Kidney (tissue), 14 donors: ENCODE measurements around the gene MPRIP. TPM values are rescaled to one million over a fixed set of nuclear protein-coding genes. Genes with fewer than 3 reads are reported as not detected.

Source experiments
- DNase-seq, 5 donors: peaks; one replicate each; pipeline ENCODE4 v3.0.0-alpha.2; 2013 to 2020
- FAIRE-seq: peaks from 2 replicates; lab custom pipeline; 2012; peaks lifted over from hg19 to GRCh38; lab: Jason Lieb, UNC
- H3K27ac ChIP-seq, 2 donors: one replicate each; pipeline ENCODE4 v1.7.0; 2013; ENCODE audit warnings: low read depth in 2 of 2, low read length in 2 of 2, inconsistent platforms in 1 of 2
- H3K27me3 ChIP-seq: one replicate; pipeline ENCODE4 v1.7.1; 2013; ENCODE audit warnings: low read length, inconsistent platforms; ENCODE audit not compliant: control insufficient read depth, insufficient read depth
- H3K36me3 ChIP-seq, 3 donors: one replicate each; pipeline versions ENCODE4 v1.7.0 to v1.7.1; 2013; ENCODE audit warnings: low read length in 3 of 3, control low read depth in 1 of 3, inconsistent platforms in 1 of 3; ENCODE audit not compliant: insufficient read depth in 3 of 3, control insufficient read depth in 2 of 3
- H3K4me1 ChIP-seq, 3 donors: one replicate each; pipeline versions ENCODE4 v1.7.0 to v1.7.1; 2013; ENCODE audit warnings: low read length in 3 of 3, inconsistent platforms in 1 of 3, low read depth in 1 of 3; ENCODE audit not compliant: control insufficient read depth in 2 of 3, insufficient read depth in 2 of 3
- H3K4me3 ChIP-seq, 3 donors: one replicate each; pipeline versions ENCODE4 v1.7.0 to v1.8.1; 2013; ENCODE audit warnings: low read length in 3 of 3, control low read depth in 1 of 3, inconsistent platforms in 1 of 3
- H3K9ac ChIP-seq, 3 donors: one replicate each; pipeline versions ENCODE4 v1.7.0 to v1.7.1; 2013; ENCODE audit warnings: low read length in 3 of 3, control low read depth in 1 of 3, inconsistent platforms in 1 of 3
- H3K9me3 ChIP-seq, 3 donors: one replicate each; pipeline versions ENCODE4 v1.7.0 to v1.7.1; 2013; ENCODE audit warnings: low read length in 3 of 3, control low read depth in 1 of 3, inconsistent platforms in 1 of 3; ENCODE audit not compliant: control insufficient read depth in 2 of 3, insufficient read depth in 1 of 3
- intact Hi-C: fragments of 100-400 bp; cut with DNase I; formaldehyde crosslinking; loops from one replicate; pipeline ENCODE4 v1.11.1; 2022
- polyA plus RNA-seq: library from polyadenylated mRNA; stranded (reverse); fragments of 350-450 nt; fragmentation: Illumina TruSeq; extraction: RNeasy Lipid Tissue Mini Kit (QIAGEN cat#74804); gene quantifications from one replicate; pipeline ENCODE4 v1.2.3, GENCODE V29; 2014; ENCODE audit warnings: low read depth, low replicate concordance; ENCODE audit not compliant: insufficient read depth
- total RNA-seq: library from RNA; stranded (reverse); fragmentation: NEBNext Ultra II Directional; extraction: Animal tissue kit (Norgen Biotek cat#: 25700); gene quantifications from one replicate; pipeline ENCODE4 v1.2.1, GENCODE V29; 2021
- TF ChIP-seq, protein P1 (sequence below): IDR thresholded peaks from 3 replicates; pipeline ENCODE4 v1.5.1; 2012; ENCODE audit warnings: mild to moderate bottlenecking, moderate library complexity, borderline replicate concordance; ENCODE audit not compliant: insufficient read depth; ENCODE audit errors: extremely low read depth
- donor health status: control.
- donor health status: control.
- donor health status: control.
- donor health status: control.
- donor health status: control.
- donor health status: DM: yes; HTN: yes; CAD: no.
- donor health status: Normal renal cell carcinoma (clear cell type).

The MPRIP gene
- total and polyA plus RNA-seq, 2 donors from 2014 or later, result 120 to 250 TPM

- Histone ChIP-seq H3K4me3 (no peak overlapping the region), H3K9me3 (no peaks in the 10 kb centered on the region), H3K9ac (no peak overlapping the region), H3K36me3 (peaks cover 0 to 7% (median 0%) of the 10 kb centered on the region in 3 donors), H3K4me1 (peaks cover 0 to 45% (median 31%) of the 10 kb centered on the region in 3 donors), H3K27me3 (no peaks in the 10 kb centered on the region), H3K27ac (no peak overlapping the region)
- intact Hi-C loops, result no loop called here
- DNase-seq (no peak), FAIRE-seq (no peak)
- TF ChIP-seq, protein P1, sequence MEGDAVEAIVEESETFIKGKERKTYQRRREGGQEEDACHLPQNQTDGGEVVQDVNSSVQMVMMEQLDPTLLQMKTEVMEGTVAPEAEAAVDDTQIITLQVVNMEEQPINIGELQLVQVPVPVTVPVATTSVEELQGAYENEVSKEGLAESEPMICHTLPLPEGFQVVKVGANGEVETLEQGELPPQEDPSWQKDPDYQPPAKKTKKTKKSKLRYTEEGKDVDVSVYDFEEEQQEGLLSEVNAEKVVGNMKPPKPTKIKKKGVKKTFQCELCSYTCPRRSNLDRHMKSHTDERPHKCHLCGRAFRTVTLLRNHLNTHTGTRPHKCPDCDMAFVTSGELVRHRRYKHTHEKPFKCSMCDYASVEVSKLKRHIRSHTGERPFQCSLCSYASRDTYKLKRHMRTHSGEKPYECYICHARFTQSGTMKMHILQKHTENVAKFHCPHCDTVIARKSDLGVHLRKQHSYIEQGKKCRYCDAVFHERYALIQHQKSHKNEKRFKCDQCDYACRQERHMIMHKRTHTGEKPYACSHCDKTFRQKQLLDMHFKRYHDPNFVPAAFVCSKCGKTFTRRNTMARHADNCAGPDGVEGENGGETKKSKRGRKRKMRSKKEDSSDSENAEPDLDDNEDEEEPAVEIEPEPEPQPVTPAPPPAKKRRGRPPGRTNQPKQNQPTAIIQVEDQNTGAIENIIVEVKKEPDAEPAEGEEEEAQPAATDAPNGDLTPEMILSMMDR, result no peak
These were observed 80.7 kb downstream of the MPRIP start for GRCh38 chr17:17122781-17123483.

DNA sequence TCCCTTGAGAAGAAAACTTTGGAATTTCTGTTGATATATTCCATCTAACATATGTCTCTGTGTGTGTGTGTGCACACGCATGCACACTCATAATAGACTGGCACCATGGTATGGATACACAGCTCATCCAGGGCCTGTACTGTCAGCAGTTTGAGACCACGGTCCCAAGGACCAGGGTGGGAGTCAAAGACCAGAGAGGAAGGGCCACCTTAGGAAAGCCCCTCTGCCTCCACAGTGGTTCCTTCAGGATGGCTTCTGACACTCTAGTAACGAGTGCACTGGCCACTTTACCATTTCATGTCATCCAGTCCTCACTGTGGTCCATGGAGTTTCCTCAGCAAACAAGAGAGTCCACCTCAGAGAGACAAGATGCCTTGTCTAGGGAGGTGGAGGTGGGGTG lies 82.1 kb downstream of the MPRIP start:
- H3K36me3 ChIP-seq, result peaks cover 0 to 20% (median 6%) of the 10 kb centered on the region in 3 donors
- intact Hi-C loops, result no loop called here
- no peaks in the 10 kb centered on the region for H3K27me3 ChIP-seq
- FAIRE-seq (no peak), DNase-seq (no peak)
- no peaks in the 10 kb centered on the region for H3K9me3 ChIP-seq
- peaks cover 0 to 34% (median 18%) of the 10 kb centered on the region in 3 donors for H3K4me1 ChIP-seq
- no peak overlapping the region for H3K4me3 ChIP-seq
- no peak overlapping the region for H3K27ac ChIP-seq
- no peak overlapping the region for H3K9ac ChIP-seq
- TF ChIP-seq, protein P1, result no peak

GRCh38 chr17:17125136-17126084 lies 83.2 kb downstream of the MPRIP start:
- no peaks in the 10 kb centered on the region for H3K27me3 ChIP-seq
- FAIRE-seq (no peak), DNase-seq (peak in 1 of 5 donors; percentile 53)
- H3K9ac ChIP-seq, result no peak overlapping the region
- intact Hi-C loops, result no loop called here
- H3K36me3 ChIP-seq, result peaks cover 0 to 27% (median 9%) of the 10 kb centered on the region in 3 donors
- TF ChIP-seq, protein P1, result no peak
- H3K27ac ChIP-seq, result no peak overlapping the region
- H3K4me1 ChIP-seq, result peaks cover 0 to 23% (median 10%) of the 10 kb centered on the region in 3 donors
- H3K9me3 ChIP-seq, result no peaks in the 10 kb centered on the region
- no peak overlapping the region for H3K4me3 ChIP-seq
